ENCODE results near the gene MAP4K2.
A peak's percentile ranks its signal among the peaks of the same experiment; 100 is the strongest.

The MAP4K2 gene

GRCh38 chr11:64751580-64751979, 51.4 kb downstream of the MAP4K2 start:
- peaks cover 13% of the 10 kb centered on the region for H3K36me3 Mint-ChIP-seq
- H3K9me3 Mint-ChIP-seq = no peaks in the 10 kb centered on the region
- H3K4me3 Mint-ChIP-seq = no peak overlapping the region
- H3K27ac Mint-ChIP-seq = no peak overlapping the region
- no peaks in the 10 kb centered on the region for H3K27me3 Mint-ChIP-seq
- H3K4me1 Mint-ChIP-seq = peaks cover 36% of the 10 kb centered on the region

- H3K27ac Mint-ChIP-seq = no peak overlapping the region
- peaks cover 38% of the 10 kb centered on the region for H3K4me1 Mint-ChIP-seq
- no peaks in the 10 kb centered on the region for H3K27me3 Mint-ChIP-seq
- H3K9me3 Mint-ChIP-seq = no peaks in the 10 kb centered on the region
- no peak overlapping the region for H3K4me3 Mint-ChIP-seq
- peaks cover 13% of the 10 kb centered on the region for H3K36me3 Mint-ChIP-seq
These were observed 51.9 kb downstream of the MAP4K2 start for GRCh38 chr11:64751136-64751535.

GRCh38 chr11:64750361-64751054, 52.5 kb downstream of the MAP4K2 start:
- peaks cover 13% of the 10 kb centered on the region for H3K36me3 Mint-ChIP-seq
- peak overlapping the region; percentile 73 for H3K27ac Mint-ChIP-seq
- no peak overlapping the region for H3K4me3 Mint-ChIP-seq
- H3K27me3 Mint-ChIP-seq = no peaks in the 10 kb centered on the region
- no peaks in the 10 kb centered on the region for H3K9me3 Mint-ChIP-seq
- H3K4me1 Mint-ChIP-seq = peaks cover 39% of the 10 kb centered on the region

- H3K27me3 Mint-ChIP-seq = no peaks in the 10 kb centered on the region
- peak overlapping the region; percentile 82 for H3K27ac Mint-ChIP-seq
- no peaks in the 10 kb centered on the region for H3K9me3 Mint-ChIP-seq
- peaks cover 13% of the 10 kb centered on the region for H3K36me3 Mint-ChIP-seq
- no peak overlapping the region for H3K4me3 Mint-ChIP-seq
- H3K4me1 Mint-ChIP-seq = peaks cover 45% of the 10 kb centered on the region
These were observed 54.9 kb downstream of the MAP4K2 start for GRCh38 chr11:64747961-64748665.

GRCh38 chr11:64746486-64746885, 56.5 kb downstream of the MAP4K2 start:
- Mint-ChIP-seq H3K27ac (no peak overlapping the region), H3K4me3 (no peak overlapping the region), H3K9me3 (no peaks in the 10 kb centered on the region), H3K27me3 (no peaks in the 10 kb centered on the region), H3K36me3 (peaks cover 3% of the 10 kb centered on the region), H3K4me1 (peaks cover 36% of the 10 kb centered on the region)

- Mint-ChIP-seq H3K4me1 (peaks cover 36% of the 10 kb centered on the region), H3K27ac (peak overlapping the region; percentile 62), H3K27me3 (no peaks in the 10 kb centered on the region), H3K36me3 (peaks cover 3% of the 10 kb centered on the region), H3K4me3 (peak overlapping the region; percentile 85), H3K9me3 (no peaks in the 10 kb centered on the region)
These were observed 57.3 kb downstream of the MAP4K2 start for GRCh38 chr11:64745521-64746328.

- Mint-ChIP-seq H3K27me3 (no peaks in the 10 kb centered on the region), H3K27ac (peak overlapping the region; percentile 62), H3K4me1 (peaks cover 36% of the 10 kb centered on the region), H3K9me3 (no peaks in the 10 kb centered on the region), H3K36me3 (peaks cover 2% of the 10 kb centered on the region), H3K4me3 (peak overlapping the region; percentile 85)
These were observed 57.9 kb downstream of the MAP4K2 start for GRCh38 chr11:64745189-64745520.

GRCh38 chr11:64744544-64745188, 58.3 kb downstream of the MAP4K2 start:
- H3K36me3 Mint-ChIP-seq = no peaks in the 10 kb centered on the region
- no peaks in the 10 kb centered on the region for H3K9me3 Mint-ChIP-seq
- peaks cover 36% of the 10 kb centered on the region for H3K4me1 Mint-ChIP-seq
- peak overlapping the region; percentile 89 for H3K27ac Mint-ChIP-seq
- peak overlapping the region; percentile 85 for H3K4me3 Mint-ChIP-seq
- no peaks in the 10 kb centered on the region for H3K27me3 Mint-ChIP-seq

GRCh38 chr11:64743591-64744543, 59.1 kb downstream of the MAP4K2 start, which contains the start of gene RASGRP2:
TSS of gene RASGRP2 (minus strand) at chr11:64744142. CDS start at chr11:64742866, 1,276 bp downstream.
- H3K4me1 Mint-ChIP-seq = peaks cover 41% of the 10 kb centered on the region

GRCh38 chr11:64742889-64743590, 60.0 kb downstream of the MAP4K2 start:
- Mint-ChIP-seq H3K27me3 (no peaks in the 10 kb centered on the region), H3K27ac (no peak overlapping the region), H3K36me3 (peaks cover under 1% of the 10 kb centered on the region), H3K4me3 (peak overlapping the region; percentile 85), H3K9me3 (no peaks in the 10 kb centered on the region), H3K4me1 (peaks cover 38% of the 10 kb centered on the region)

More at GRCh38 chr11:64743591-64744543, 59.1 kb downstream of the MAP4K2 start, which contains the start of gene RASGRP2:
- H3K27ac Mint-ChIP-seq = peak within 1 kb of the TSS; percentile 89
- no peaks in the 10 kb centered on the region for H3K36me3 Mint-ChIP-seq
- H3K27me3 Mint-ChIP-seq = no peaks in the 10 kb centered on the region
- no peaks in the 10 kb centered on the region for H3K9me3 Mint-ChIP-seq
- H3K4me3 Mint-ChIP-seq = peak within 1 kb of the TSS; percentile 85

GRCh38 chr11:64742087-64742888, 60.7 kb downstream of the MAP4K2 start:
- Mint-ChIP-seq H3K9me3 (no peaks in the 10 kb centered on the region), H3K36me3 (peaks cover 2% of the 10 kb centered on the region), H3K4me3 (peak overlapping the region; percentile 69), H3K4me1 (peaks cover 39% of the 10 kb centered on the region), H3K27ac (peak overlapping the region; percentile 8), H3K27me3 (no peaks in the 10 kb centered on the region)

- H3K36me3 Mint-ChIP-seq = peaks cover 2% of the 10 kb centered on the region
- peak overlapping the region; percentile 62 for H3K27ac Mint-ChIP-seq
- H3K27me3 Mint-ChIP-seq = no peaks in the 10 kb centered on the region
- H3K4me1 Mint-ChIP-seq = peaks cover 44% of the 10 kb centered on the region
- H3K9me3 Mint-ChIP-seq = no peaks in the 10 kb centered on the region
- H3K4me3 Mint-ChIP-seq = peak overlapping the region; percentile 69
These were observed 61.5 kb downstream of the MAP4K2 start for GRCh38 chr11:64741375-64742086.

- H3K9me3 Mint-ChIP-seq = no peaks in the 10 kb centered on the region
- peaks cover 2% of the 10 kb centered on the region for H3K36me3 Mint-ChIP-seq
- H3K4me3 Mint-ChIP-seq = no peak overlapping the region
- H3K27me3 Mint-ChIP-seq = no peaks in the 10 kb centered on the region
- H3K4me1 Mint-ChIP-seq = peaks cover 52% of the 10 kb centered on the region
- no peak overlapping the region for H3K27ac Mint-ChIP-seq
These were observed 63.1 kb downstream of the MAP4K2 start for GRCh38 chr11:64739871-64740270.
